HEK293 (cell line): ENCODE measurements around the gene PID1.

ENCODE experiments used
- CTCF ChIA-PET: fragments of 350-600 bp; formaldehyde crosslinking; extraction: SDS; loops from one replicate; lab custom pipeline; 2021; ENCODE audit warnings: antibody characterized with exemption; lab: Yijun Ruan, JAX
- POLR2A ChIA-PET: fragments of 300-600 bp; formaldehyde crosslinking; extraction: SDS; loops from one replicate; lab custom pipeline; 2020; ENCODE audit warnings: antibody characterized with exemption, inconsistent platforms; lab: Yijun Ruan, JAX
- H3K27ac ChIP-seq: fragments of 200-500 bp; sonication (Bioruptor generic); 2 replicates; pipeline ENCODE4 v1.5.1; 2014; ENCODE audit warnings: low read depth, low read length, control low read depth, inconsistent platforms; ENCODE audit errors: extremely low read depth
- H3K36me3 ChIP-seq, 2 experiments: fragments of 200-500 bp in 1 of 2; sonication (Bioruptor generic) in 1 of 2; 1 replicate in 1 of 2; 2 replicates in 1 of 2; pipeline ENCODE4 v1.5.1; 2014 to 2017; ENCODE audit warnings: inconsistent platforms in 2 of 2, low read length in 2 of 2; ENCODE audit not compliant: control insufficient read depth in 2 of 2, insufficient read depth in 1 of 2
- H3K4me1 ChIP-seq: fragments of 200-500 bp; sonication (Bioruptor generic); 2 replicates; pipeline ENCODE4 v1.5.1; 2014; ENCODE audit warnings: mild to moderate bottlenecking, low read length, inconsistent platforms; ENCODE audit not compliant: control insufficient read depth, insufficient read depth
- H3K4me3 ChIP-seq: 2 replicates; pipeline ENCODE4 v1.5.1; 2011; ENCODE audit warnings: low read depth, mild to moderate bottlenecking, control low read depth, low read length, moderate library complexity
- H3K9me3 ChIP-seq: fragments of 200-500 bp; sonication (Bioruptor generic); 2 replicates; pipeline ENCODE4 v1.5.1; 2014; ENCODE audit warnings: low read depth, low read length, inconsistent platforms; ENCODE audit not compliant: control insufficient read depth, insufficient read depth
- HOXA7 ChIP-seq: sonication (generic); formaldehyde crosslinking; IDR thresholded peaks from 2 replicates; pipeline ENCODE4 v1.8.1; 2022; ENCODE audit warnings: missing genetic modification reagents, borderline replicate concordance
- HOXD13 ChIP-seq: sonication (generic); formaldehyde crosslinking; IDR thresholded peaks from 2 replicates; pipeline ENCODE4 v1.8.0; 2022; ENCODE audit warnings: missing genetic modification reagents, borderline replicate concordance
- ZFP41 ChIP-seq: fragments of 450-650 bp; formaldehyde crosslinking; IDR thresholded peaks from 2 replicates; pipeline ENCODE4 v1.5.1; 2016; ENCODE audit warnings: missing biosample characterization, missing genetic modification characterization, borderline replicate concordance
- ZFP69B ChIP-seq: fragments of 450-650 bp; formaldehyde crosslinking; IDR thresholded peaks from 2 replicates; pipeline ENCODE4 v1.5.1; 2016; ENCODE audit warnings: missing biosample characterization, missing genetic modification characterization
- ZNF146 ChIP-seq: fragments of 450-650 bp; formaldehyde crosslinking; IDR thresholded peaks from 2 replicates; pipeline ENCODE4 v1.5.1; 2016; ENCODE audit warnings: missing biosample characterization, missing genetic modification characterization
- ZNF202 ChIP-seq: fragments of 450-650 bp; formaldehyde crosslinking; IDR thresholded peaks from 2 replicates; pipeline ENCODE4 v1.5.1; 2016; ENCODE audit warnings: missing biosample characterization, missing genetic modification characterization, borderline replicate concordance
- ZNF280D ChIP-seq: fragments of 450-650 bp; formaldehyde crosslinking; IDR thresholded peaks from 2 replicates; pipeline ENCODE4 v1.5.1; 2016; ENCODE audit warnings: missing biosample characterization, missing genetic modification characterization
- ZNF37A ChIP-seq: fragments of 450-650 bp; IDR thresholded peaks from 2 replicates; pipeline ENCODE4 v1.5.1; 2018; ENCODE audit warnings: missing biosample characterization, missing genetic modification characterization
- ZNF530 ChIP-seq: fragments of 450-650 bp; formaldehyde crosslinking; IDR thresholded peaks from 2 replicates; pipeline ENCODE4 v1.5.1; 2016; ENCODE audit warnings: low read depth, missing biosample characterization, missing genetic modification characterization
- ZSCAN18 ChIP-seq: fragments of 450-650 bp; formaldehyde crosslinking; IDR thresholded peaks from 2 replicates; pipeline ENCODE4 v1.5.1; 2016; ENCODE audit warnings: missing biosample characterization, missing genetic modification characterization

The PID1 gene

GRCh38 chr2:228983700-228984099 lies 287.4 kb downstream of the PID1 start:
- Histone ChIP-seq H3K27ac (no peak overlapping the region), H3K9me3 (no peaks in the 10 kb centered on the region), H3K4me3 (no peak overlapping the region), H3K36me3 (no peaks in the 10 kb centered on the region), H3K4me1 (no peaks in the 10 kb centered on the region)
- ChIA-PET CTCF (interaction anchor here (0.6 kb wide), 1 partner anchor 213 kb away, joined by 4 read pairs; no protein-coding TSS in a partner anchor), POLR2A (no interaction called here)
- TF ChIP-seq ZNF202 (tag by site-specific recombination): no peak
- no peak for TF ChIP-seq ZNF37A (tag by site-specific recombination)
- TF ChIP-seq ZNF280D (tag by site-specific recombination): no peak
- TF ChIP-seq ZNF530 (tag by site-specific recombination): no peak

GRCh38 chr2:228974169-228974568 lies 296.9 kb downstream of the PID1 start:
- POLR2A ChIA-PET: no interaction called here
- H3K9me3 ChIP-seq: no peaks in the 10 kb centered on the region
- H3K36me3 ChIP-seq: no peaks in the 10 kb centered on the region
- no peak overlapping the region for H3K27ac ChIP-seq
- no peaks in the 10 kb centered on the region for H3K4me1 ChIP-seq
- CTCF ChIA-PET: no interaction called here
- no peak for TF ChIP-seq ZFP69B (tag by site-specific recombination)
- no peak for TF ChIP-seq ZSCAN18 (tag by site-specific recombination)
- TF ChIP-seq HOXD13 (CRISPR knock-in tag): no peak
- no peak for TF ChIP-seq ZFP41
- no peak for TF ChIP-seq ZNF146 (tag by site-specific recombination)
- TF ChIP-seq HOXA7: no peak
- no peak overlapping the region for H3K4me3 ChIP-seq
